Stomach (tissue), 9 donors: ENCODE data around the gene FSD1. TPM values are rescaled to one million over a fixed set of nuclear protein-coding genes. Genes with fewer than 3 reads are reported as not detected.

Source experiments
- DNase-seq, 2 donors: peaks; one replicate each; pipeline versions ENCODE4 v3.0.0 to v3.0.0-alpha.2; 2013 to 2019
- H3K27ac ChIP-seq, 5 donors: fragments of 200-600 bp in 4 of 5; sonication (generic) in 4 of 5; one replicate each; pipeline ENCODE4 v1.5.1; 2013 to 2019; ENCODE audit warnings: mild to moderate bottlenecking in 1 of 5, moderate library complexity in 1 of 5
- H3K27me3 ChIP-seq, 3 donors: fragments of 200-600 bp; sonication (generic); one replicate each; pipeline ENCODE4 v1.5.1; 2017 to 2019; ENCODE audit warnings: mixed run types in 1 of 3
- H3K36me3 ChIP-seq, 4 donors: fragments of 200-600 bp; sonication (generic); 1 replicate in 3 of 4; 2 replicates in 1 of 4; pipeline ENCODE4 v1.5.1; 2016 to 2019
- H3K4me1 ChIP-seq, 4 donors: fragments of 200-600 bp; sonication (generic); one replicate each; pipeline ENCODE4 v1.5.1; 2016 to 2019
- H3K4me3 ChIP-seq, 4 donors: fragments of 200-600 bp; sonication (generic) in 3 of 4; one replicate each; pipeline ENCODE4 v1.5.1; 2016 to 2019; ENCODE audit warnings: mild to moderate bottlenecking in 1 of 4
- H3K9me3 ChIP-seq, 4 donors: fragments of 200-600 bp; sonication (generic); one replicate each; pipeline ENCODE4 v1.5.1; 2016 to 2019
- CTCF ChIP-seq, 7 experiments: fragments of 450-650 bp in 4 of 7; fragments of 200-600 bp in 3 of 7; sonication (generic) in 3 of 7; IDR thresholded peaks; one replicate each; pipeline ENCODE4 v1.5.1; 2016 to 2019; ENCODE audit warnings: antibody characterized with exemption in 7 of 7, control low read depth in 2 of 7, mild to moderate bottlenecking in 1 of 7
- EP300 ChIP-seq: sonication (generic); formaldehyde crosslinking; IDR thresholded peaks from one replicate; pipeline ENCODE4 v1.6.1; 2017; ENCODE audit warnings: antibody characterized with exemption
- POLR2A ChIP-seq, 4 donors: fragments of 450-650 bp; IDR thresholded peaks; one replicate each; pipeline ENCODE4 v1.6.1; 2016; ENCODE audit warnings: antibody characterized with exemption in 4 of 4, control low read depth in 2 of 4, mild to moderate bottlenecking in 1 of 4, moderate library complexity in 1 of 4
- POLR2AphosphoS5 ChIP-seq, 3 donors: sonication (generic); formaldehyde crosslinking; IDR thresholded peaks; one replicate each; pipeline ENCODE4 v1.6.1; 2016; ENCODE audit warnings: antibody characterized with exemption in 3 of 3
- WGBS, 5 donors: extraction: QIAGEN DNeasy Blood & Tissue Kit in 3 of 5; methylation state at CpG; one replicate each; pipeline versions ENCODE4 v1.1.5 to v1.1.7; 2013 to 2018; 5-methylcytosine and 5-hydroxymethylcytosine counted together
- intact Hi-C: fragments of 100-400 bp; cut with DNase I; formaldehyde crosslinking; loops from one replicate; pipeline ENCODE4 v1.15.1; 2023; ENCODE audit warnings: low total_unique reads
- polyA plus RNA-seq, 3 donors: library from polyadenylated mRNA; stranded (reverse); fragments of 200-250 nt; gene quantifications; one replicate each; pipeline ENCODE4 v1.2.3, GENCODE V29; 2013
- total RNA-seq, 5 donors: library from RNA; depleted of rRNA; stranded (reverse); fragments of >200 nt; gene quantifications; one replicate each; pipeline versions ENCODE4 v1.1.0 to v1.2.3, GENCODE V29; 2014 to 2016
- donor health status: healthy with polysubstance abuse.
- donor health status: Bipolar disorder and iron deficiency.
- donor health status: healthy.

Gene FSD1
- total and polyA plus RNA-seq, 8 donors, result 0.31 to 12.5 (median 1.3) TPM; not detected in 3

- TF ChIP-seq POLR2A (IDR thresholded peaks at IDR 0.05) (no peak), CTCF (IDR thresholded peaks at IDR 0.05) (no peak)
- H3K27me3 ChIP-seq, result peaks cover 15 to 53% (median 37%) of the 10 kb centered on the region in 3 donors
- no peak overlapping the region for H3K27ac ChIP-seq
- intact Hi-C loops, result no loop called here
- peaks cover 11 to 27% (median 16%) of the 10 kb centered on the region in 4 donors for H3K4me1 ChIP-seq
- H3K4me3 ChIP-seq, result no peak overlapping the region
- H3K9me3 ChIP-seq, result no peaks in the 10 kb centered on the region
- peaks cover 0 to 4% (median 1%) of the 10 kb centered on the region in 4 donors for H3K36me3 ChIP-seq
- DNase-seq, result no peak
- 35 to 48% (median 40%) methylated on average over 16 of the region's 16 CpGs for WGBS, 5 donors
These were observed 27.2 kb upstream of the FSD1 start for GRCh38 chr19:4277191-4277696.

GRCh38 chr19:4278010-4278409 is 26.4 kb upstream of the FSD1 start:
- WGBS, 5 donors, result 15 to 36% (median 26%) methylated on average over 4 of the region's 4 CpGs
- Histone ChIP-seq H3K27me3 (peaks cover 15 to 61% (median 37%) of the 10 kb centered on the region in 3 donors), H3K9me3 (no peaks in the 10 kb centered on the region), H3K4me1 (peaks cover 11 to 27% (median 16%) of the 10 kb centered on the region in 4 donors), H3K4me3 (no peak overlapping the region), H3K36me3 (no peaks in the 10 kb centered on the region), H3K27ac (no peak overlapping the region)
- DNase-seq, result no peak
- TF ChIP-seq POLR2AphosphoS5 (IDR thresholded peaks at IDR 0.05), result no peak
- no peak for TF ChIP-seq POLR2A (IDR thresholded peaks at IDR 0.05)
- TF ChIP-seq CTCF (IDR thresholded peaks at IDR 0.05), result no peak
- no peak for TF ChIP-seq EP300
- intact Hi-C loops, result no loop called here

GRCh38 chr19:4278419-4279266 is 25.8 kb upstream of the FSD1 start, which contains the start of gene SHD:
SHD (plus strand) TSS chr19:4279266; CDS start chr19:4280064, 798 bp downstream.
- peak within 1 kb of the TSS; percentile 15 to 49 (median 30) for H3K4me3 ChIP-seq
- peak in 1 of 2 donors; percentile 56 for DNase-seq
- no peak within 1 kb of the TSS for H3K27ac ChIP-seq
- intact Hi-C loops, result no loop called here
- no peaks in the 10 kb centered on the region for H3K9me3 ChIP-seq
- WGBS, 5 donors, result 2 to 4% (median 3%) methylated on average over 32 to 43 of the region's 44 CpGs
- H3K4me1 ChIP-seq, result peaks cover 11 to 27% (median 16%) of the 10 kb centered on the region in 4 donors
- TF ChIP-seq POLR2AphosphoS5 (IDR thresholded peaks at IDR 0.05) (no peak), POLR2A (IDR thresholded peaks at IDR 0.05) (no peak), CTCF (IDR thresholded peaks at IDR 0.05) (no peak), EP300 (no peak)
- peaks cover 15 to 67% (median 37%) of the 10 kb centered on the region in 3 donors for H3K27me3 ChIP-seq
- no peaks in the 10 kb centered on the region for H3K36me3 ChIP-seq

- no peak overlapping the region for H3K27ac ChIP-seq
- intact Hi-C loops, result no loop called here
- peaks cover 11 to 27% (median 16%) of the 10 kb centered on the region in 4 donors for H3K4me1 ChIP-seq
- 0 to 2% (median 0%) methylated on average over 9 to 30 of the region's 30 CpGs for WGBS, 5 donors
- H3K4me3 ChIP-seq, result peak overlapping the region; percentile 15 to 49 (median 30)
- no peaks in the 10 kb centered on the region for H3K9me3 ChIP-seq
- peaks cover 15 to 72% (median 37%) of the 10 kb centered on the region in 3 donors for H3K27me3 ChIP-seq
- TF ChIP-seq EP300 (no peak), POLR2AphosphoS5 (IDR thresholded peaks at IDR 0.05) (no peak), CTCF (IDR thresholded peaks at IDR 0.05) (no peak)
- DNase-seq, result no peak
- no peaks in the 10 kb centered on the region for H3K36me3 ChIP-seq
These were observed 25.2 kb upstream of the FSD1 start for GRCh38 chr19:4279267-4279529.
